Cardiac septum (tissue), 1 donor: Measurements from ENCODE around the gene LMF1. TPM values are rescaled to one million over a fixed set of nuclear protein-coding genes. Genes with fewer than 3 reads are reported as not detected.
"Not testable (repeated sequence)": the region's sequence is repeated elsewhere in the genome, so short reads cannot be mapped to it uniquely, and the experiment has no call there.

Source experiments
- DNase-seq: peaks from one replicate; pipeline ENCODE4 v3.0.0-alpha.2; 2020; ENCODE audit warnings: low spot score
- intact Hi-C: fragments of 100-400 bp; cut with DNase I; formaldehyde crosslinking; loops from one replicate; pipeline ENCODE4 v1.14.0; 2022
- total RNA-seq: library from RNA; stranded (reverse); fragmentation: NEBNext Ultra II Directional; extraction: Animal tissue kit (Norgen Biotek cat#: 25700); gene quantifications from one replicate; pipeline ENCODE4 v1.2.1, GENCODE V29; 2021
- donor health status: DM: no; HTN: no; CAD: no.

LMF1 gene
- total RNA-seq, 1 donor from 2014 or later = 8.4 TPM

DNA sequence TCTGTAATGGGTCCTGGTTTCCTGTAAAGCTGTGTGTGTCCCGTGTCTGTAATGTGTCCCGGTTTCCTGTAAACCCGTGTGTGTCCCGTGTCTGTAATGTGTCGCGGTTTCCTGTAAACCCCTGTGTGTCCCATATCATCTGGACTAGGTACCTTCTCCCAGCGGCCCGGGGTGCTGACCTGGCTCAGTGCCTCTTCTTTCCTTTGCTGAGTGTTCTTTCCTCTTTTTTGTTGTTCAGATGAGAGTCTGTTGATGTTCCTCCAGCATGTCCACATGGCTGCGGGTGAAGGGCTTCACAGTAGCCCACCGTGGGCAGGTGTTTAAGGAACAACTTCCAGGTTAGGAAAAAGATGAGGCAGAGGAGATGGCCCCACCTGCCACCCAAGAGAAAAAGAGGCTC, 123.6 kb downstream of the LMF1 start:
- intact Hi-C loops = no loop called here
- DNase-seq = no peak

- intact Hi-C loops = no loop called here
- DNase-seq = no peak
Measured at GRCh38 chr16:845351-845745, 125.4 kb downstream of the LMF1 start.

- intact Hi-C loops = no loop called here
- no peak for DNase-seq
Measured at GRCh38 chr16:844638-845350, 126.0 kb downstream of the LMF1 start.

GRCh38 chr16:843771-844170, 127.0 kb downstream of the LMF1 start:
- no peak for DNase-seq
- intact Hi-C loops = no loop called here

GRCh38 chr16:842711-843560, 127.8 kb downstream of the LMF1 start:
- intact Hi-C loops = no loop called here
- no peak for DNase-seq

GRCh38 chr16:842061-842476, 128.7 kb downstream of the LMF1 start:
- intact Hi-C loops = no loop called here

GRCh38 chr16:841455-842060, 129.2 kb downstream of the LMF1 start:
- DNase-seq = no peak
- intact Hi-C loops = no loop called here

More at GRCh38 chr16:842061-842476, 128.7 kb downstream of the LMF1 start:
- no peak for DNase-seq

GRCh38 chr16:840561-841454, 130.0 kb downstream of the LMF1 start:
- intact Hi-C loops = no loop called here

GRCh38 chr16:839643-840408, 131.0 kb downstream of the LMF1 start:
- no peak for DNase-seq
- intact Hi-C loops = no loop called here

More at GRCh38 chr16:840561-841454, 130.0 kb downstream of the LMF1 start:
- DNase-seq = no peak

- intact Hi-C loops = no loop called here
- DNase-seq = no peak
Measured at GRCh38 chr16:838741-839140, 132.0 kb downstream of the LMF1 start.

GRCh38 chr16:836822-837221, 134.0 kb downstream of the LMF1 start:
- intact Hi-C loops, DNase-seq: not testable (repeated sequence)

DNA sequence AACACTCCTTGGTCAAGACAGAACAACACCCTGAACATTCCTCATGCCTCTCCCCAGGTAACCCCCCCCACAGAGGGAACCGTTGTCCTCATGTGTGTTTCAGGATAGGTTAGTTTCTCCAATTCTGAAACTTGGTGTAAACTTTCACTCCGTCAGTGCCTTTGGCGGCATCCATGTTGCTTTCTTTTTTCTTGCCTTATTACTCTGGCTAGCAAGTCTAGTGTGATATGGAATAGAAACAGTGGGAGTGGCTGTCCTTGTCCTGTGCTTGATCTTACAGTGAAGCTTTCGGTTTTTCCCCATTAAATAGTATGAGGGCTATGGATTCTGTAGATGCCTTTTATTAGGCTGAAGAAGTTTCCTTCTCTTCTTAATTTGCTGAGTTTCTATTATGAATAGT, 134.6 kb downstream of the LMF1 start:
- intact Hi-C loops = no loop called here

DNA sequence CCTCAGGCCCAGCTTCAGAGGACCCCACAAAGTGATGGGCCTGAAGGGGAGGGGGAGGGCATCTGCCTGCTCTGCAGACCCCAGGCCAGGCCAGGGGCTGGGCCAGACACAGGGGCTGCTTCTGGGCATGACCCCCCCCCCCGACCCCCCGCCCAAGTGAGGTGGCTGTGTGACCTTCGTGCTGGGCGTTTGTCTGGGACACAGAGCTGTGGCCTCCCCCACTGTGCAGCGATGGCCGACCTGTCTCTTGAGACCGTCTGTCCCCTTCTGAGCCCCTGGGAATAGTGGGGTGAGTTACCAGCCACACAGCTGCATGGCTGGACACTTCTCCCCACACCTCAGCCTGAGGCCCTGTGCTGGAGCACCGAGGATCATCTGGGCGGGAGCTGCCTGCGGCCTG, 135.4 kb downstream of the LMF1 start:
- DNase-seq = no peak
- intact Hi-C loops = no loop called here

More for the DNA sequence above, 134.6 kb downstream of the LMF1 start:
- no peak for DNase-seq

GRCh38 chr16:833411-833810, 137.4 kb downstream of the LMF1 start:
- DNase-seq = no peak
- intact Hi-C loops = loop anchor here (5.0 kb wide), 1 partner anchor 214 kb away; no protein-coding TSS in a partner anchor

DNA sequence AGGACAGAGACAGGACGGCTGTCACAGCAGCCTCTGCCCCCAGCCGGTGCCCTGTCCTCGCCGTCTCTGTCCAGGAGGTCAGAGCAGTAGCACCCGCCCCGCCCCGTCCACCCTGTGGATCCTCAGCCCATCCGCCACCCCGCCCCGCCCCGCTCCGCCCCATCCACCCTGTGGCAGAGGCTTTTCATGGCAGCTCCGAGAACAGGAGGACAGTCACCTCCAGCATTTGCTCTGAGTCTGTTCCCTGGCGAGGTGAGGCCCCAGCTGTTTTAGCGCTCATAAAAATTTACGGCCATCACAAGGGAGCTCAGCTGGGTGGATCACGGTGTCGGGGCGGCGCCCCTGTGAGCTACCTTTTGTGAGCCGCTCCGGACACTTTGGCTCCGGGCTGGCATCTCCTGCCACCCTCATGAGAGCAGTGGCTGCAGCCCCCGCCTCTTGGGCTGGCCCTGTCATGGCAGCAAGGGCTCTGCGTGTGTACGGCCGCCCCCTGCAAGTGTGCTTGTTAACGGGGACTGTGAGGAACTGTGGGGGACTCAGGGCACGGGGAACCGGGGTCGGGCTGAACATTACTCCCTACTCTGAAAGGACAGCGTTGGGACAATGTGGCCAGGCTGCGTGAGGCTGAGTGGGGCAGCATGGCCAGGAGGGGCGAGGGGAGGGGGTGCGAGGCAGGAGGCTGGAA, 138.0 kb downstream of the LMF1 start:
- no peak for DNase-seq
- intact Hi-C loops = loop anchor here (5.0 kb wide), 1 partner anchor 215 kb away; no protein-coding TSS in a partner anchor

- intact Hi-C loops = loop anchor here (5.0 kb wide), 1 partner anchor 216 kb away; no protein-coding TSS in a partner anchor
Measured at GRCh38 chr16:831571-832413, 139.0 kb downstream of the LMF1 start.

More at GRCh38 chr16:831571-832413, 139.0 kb downstream of the LMF1 start:
- DNase-seq = no peak
